Skin epidermis (tissue), 12 donors: ENCODE results near the gene STIM1.
"Not testable (repeated sequence)": the region's sequence is repeated elsewhere in the genome, so short reads cannot be mapped to it uniquely, and the experiment has no call there.

Experiments used
- H3K27ac ChIP-seq, 21 experiments: fragments of 200-600 bp; sonication (generic) in 11 of 21; one replicate each; pipeline ENCODE4 v1.5.0; 2020; ENCODE audit warnings: mild to moderate bottlenecking in 3 of 21, inconsistent platforms in 2 of 21, moderate library complexity in 2 of 21
- H3K4me3 ChIP-seq, 7 experiments: fragments of 200-600 bp; sonication (generic) in 2 of 7; one replicate each; pipeline ENCODE4 v1.5.0; 2020; ENCODE audit warnings: inconsistent platforms in 2 of 7, mild to moderate bottlenecking in 2 of 7, moderate library complexity in 1 of 7

Gene STIM1

GRCh38 chr11:3990406-3990805 lies 134.9 kb downstream of the STIM1 start:
- no peak overlapping the region for H3K27ac ChIP-seq
- no peak overlapping the region for H3K4me3 ChIP-seq

GRCh38 chr11:3992964-3993363 lies 137.5 kb downstream of the STIM1 start:
- H3K4me3 ChIP-seq = no peak overlapping the region
- no peak overlapping the region for H3K27ac ChIP-seq

- H3K4me3 ChIP-seq = no peak overlapping the region
- no peak overlapping the region for H3K27ac ChIP-seq
Observed at GRCh38 chr11:3994030-3994640, 138.7 kb downstream of the STIM1 start.

- Histone ChIP-seq H3K4me3 (no peak overlapping the region), H3K27ac (no peak overlapping the region)
Observed at GRCh38 chr11:3995307-3995706, 139.8 kb downstream of the STIM1 start.

- Histone ChIP-seq H3K27ac (no peak overlapping the region), H3K4me3 (no peak overlapping the region)
Observed at GRCh38 chr11:3995949-3996554, 140.6 kb downstream of the STIM1 start.

- Histone ChIP-seq H3K27ac (no peak overlapping the region), H3K4me3 (no peak overlapping the region)
Observed at GRCh38 chr11:3996651-3997050, 141.2 kb downstream of the STIM1 start.

GRCh38 chr11:4004753-4005152 lies 149.3 kb downstream of the STIM1 start:
- H3K4me3 ChIP-seq, H3K27ac ChIP-seq: not testable (repeated sequence)

- Histone ChIP-seq H3K4me3 (no peak overlapping the region), H3K27ac (no peak overlapping the region)
Observed at GRCh38 chr11:4006946-4007680, 151.6 kb downstream of the STIM1 start.

- no peak overlapping the region for H3K27ac ChIP-seq
- H3K4me3 ChIP-seq = no peak overlapping the region
Observed at GRCh38 chr11:4008116-4008515, 152.7 kb downstream of the STIM1 start.

GRCh38 chr11:4016602-4017001 lies 161.1 kb downstream of the STIM1 start:
- not testable (repeated sequence) for H3K4me3 ChIP-seq, H3K27ac ChIP-seq

GRCh38 chr11:4017129-4017528 lies 161.7 kb downstream of the STIM1 start:
- H3K4me3 ChIP-seq = no peak overlapping the region
- H3K27ac ChIP-seq = no peak overlapping the region

GRCh38 chr11:4018641-4019040 lies 163.2 kb downstream of the STIM1 start:
- Histone ChIP-seq H3K27ac (no peak overlapping the region), H3K4me3 (no peak overlapping the region)

GRCh38 chr11:4019891-4020290 lies 164.4 kb downstream of the STIM1 start:
- Histone ChIP-seq H3K4me3 (no peak overlapping the region), H3K27ac (peak overlapping the region in 1 of 21 experiments; percentile 7)

GRCh38 chr11:4022669-4023068 lies 167.2 kb downstream of the STIM1 start:
- H3K4me3 ChIP-seq = no peak overlapping the region
- H3K27ac ChIP-seq = no peak overlapping the region

GRCh38 chr11:4025248-4025966 lies 169.9 kb downstream of the STIM1 start:
- Histone ChIP-seq H3K27ac (peak overlapping the region in 13 of 21 experiments; percentile 3 to 61 (median 14)), H3K4me3 (no peak overlapping the region)

GRCh38 chr11:4025967-4026324 lies 170.5 kb downstream of the STIM1 start:
- no peak overlapping the region for H3K4me3 ChIP-seq

GRCh38 chr11:4026389-4026788 lies 170.9 kb downstream of the STIM1 start:
- Histone ChIP-seq H3K4me3 (no peak overlapping the region), H3K27ac (peak overlapping the region in 10 of 21 experiments; percentile 1 to 61 (median 14))

More at GRCh38 chr11:4025967-4026324, 170.5 kb downstream of the STIM1 start:
- H3K27ac ChIP-seq = peak overlapping the region in 11 of 21 experiments; percentile 1 to 61 (median 13)

GRCh38 chr11:4027746-4028145 lies 172.3 kb downstream of the STIM1 start:
- H3K27ac ChIP-seq = peak overlapping the region in 2 of 21 experiments; percentile 5 to 43
- no peak overlapping the region for H3K4me3 ChIP-seq

- H3K27ac ChIP-seq = no peak overlapping the region
- no peak overlapping the region for H3K4me3 ChIP-seq
Observed at GRCh38 chr11:4030197-4030596, 174.7 kb downstream of the STIM1 start.

- Histone ChIP-seq H3K4me3 (no peak overlapping the region), H3K27ac (no peak overlapping the region)
Observed at GRCh38 chr11:4032097-4032496, 176.6 kb downstream of the STIM1 start.
